IMR-90 (cell line): ENCODE results near the gene SS18L1. TPM values are rescaled to one million over a fixed set of nuclear protein-coding genes. Genes with fewer than 3 reads are reported as not detected.

Source experiments
- ATAC-seq: fragments of 200-7000 bp; cut with Tn5 transposase; 2 replicates; pipeline ENCODE4 v1.9.1; 2020; ENCODE audit warnings: low read depth, mild to moderate bottlenecking, moderate library complexity
- BruUV-seq: library from RNA; stranded (reverse); fragments of 400-500 nt; replicated peaks from 2 replicates; lab custom pipeline; 2021; lab: Mats Ljungman, UMichigan
- CTCF ChIA-PET: fragments of 300-600 bp; formaldehyde crosslinking; extraction: SDS; loops from one replicate; lab custom pipeline; 2021; ENCODE audit warnings: antibody characterized with exemption; lab: Yijun Ruan, JAX
- POLR2A ChIA-PET: fragments of 300-600 bp; sonication (Branson Sonifier 250); formaldehyde crosslinking; loops from one replicate; lab custom pipeline; 2022; ENCODE audit warnings: antibody characterized with exemption; ENCODE audit not compliant: unreplicated experiment; lab: Charles Lee
- DNase-seq: peaks from one replicate; pipeline ENCODE4 v3.0.0; 2013
- H2AFZ ChIP-seq: replicated peaks from 2 replicates; pipeline ENCODE3; 2013; ENCODE audit warnings: low read length, mild to moderate bottlenecking; ENCODE audit not compliant: poor library complexity
- H2AK5ac ChIP-seq: 2 replicates; pipeline ENCODE4 v1.6.1; 2013; ENCODE audit warnings: low read depth, low read length, inconsistent platforms
- H2AK9ac ChIP-seq: replicated peaks from 2 replicates; pipeline ENCODE3; 2013; ENCODE audit warnings: mild to moderate bottlenecking, low read depth, low read length, moderate library complexity; ENCODE audit not compliant: poor library complexity
- H2BK120ac ChIP-seq: 2 replicates; pipeline ENCODE4 v1.6.1; 2013; ENCODE audit warnings: low read depth, low read length, inconsistent platforms
- H2BK15ac ChIP-seq: 3 replicates; pipeline ENCODE4 v1.6.1; 2013; ENCODE audit warnings: low read depth, low read length, inconsistent platforms
- H2BK20ac ChIP-seq: 2 replicates; pipeline ENCODE4 v1.6.1; 2013; ENCODE audit warnings: low read depth, mild to moderate bottlenecking, inconsistent platforms, low read length, moderate library complexity
- H2BK5ac ChIP-seq: 2 replicates; pipeline ENCODE4 v1.6.1; 2013; ENCODE audit warnings: mild to moderate bottlenecking, low read depth, low read length, inconsistent platforms; ENCODE audit not compliant: poor library complexity, severe bottlenecking
- H3K14ac ChIP-seq: replicated peaks from 2 replicates; pipeline ENCODE4 v1.6.1; 2013; ENCODE audit warnings: low read depth, low read length, inconsistent platforms
- H3K18ac ChIP-seq: 2 replicates; pipeline ENCODE4 v1.6.1; 2013; ENCODE audit warnings: low read depth, low read length, control low read depth
- H3K23ac ChIP-seq: 2 replicates; pipeline ENCODE4 v1.6.1; 2013; ENCODE audit warnings: low read depth, low read length, inconsistent platforms
- H3K27ac ChIP-seq: 2 replicates; pipeline ENCODE4 v1.5.1; 2013; ENCODE audit warnings: mild to moderate bottlenecking, control low read depth, low read length; ENCODE audit not compliant: insufficient read depth
- H3K27me3 ChIP-seq: 2 replicates; pipeline ENCODE4 v1.6.1; 2013; ENCODE audit warnings: low read length; ENCODE audit not compliant: control insufficient read depth, insufficient read depth
- H3K36me3 ChIP-seq: 2 replicates; pipeline ENCODE4 v1.6.1; 2013; ENCODE audit warnings: low read length, mixed read lengths; ENCODE audit not compliant: control insufficient read depth, insufficient read depth
- H3K4ac ChIP-seq: 2 replicates; pipeline ENCODE4 v1.6.1; 2013; ENCODE audit warnings: low read depth, low read length, inconsistent platforms
- H3K4me1 ChIP-seq: 2 replicates; pipeline ENCODE4 v1.6.1; 2013; ENCODE audit warnings: low read length, mixed read lengths; ENCODE audit not compliant: control insufficient read depth, insufficient read depth
- H3K4me2 ChIP-seq: 2 replicates; pipeline ENCODE4 v1.6.1; 2013; ENCODE audit warnings: low read depth, mild to moderate bottlenecking, control low read depth, low read length, moderate library complexity
- H3K4me3 ChIP-seq: 2 replicates; pipeline ENCODE4 v1.5.1; 2013; ENCODE audit warnings: low read depth, mild to moderate bottlenecking, control low read depth, low read length, moderate library complexity; ENCODE audit not compliant: insufficient read depth
- H3K56ac ChIP-seq: 2 replicates; pipeline ENCODE4 v1.6.1; 2013; ENCODE audit warnings: low read length, inconsistent platforms; ENCODE audit not compliant: insufficient read depth; ENCODE audit errors: extremely low read depth
- H3K79me1 ChIP-seq, 2 experiments: 2 replicates each; pipeline ENCODE4 v1.6.1; 2013; ENCODE audit warnings: low read length in 2 of 2, inconsistent platforms in 1 of 2, low read depth in 1 of 2
- H3K9ac ChIP-seq: 2 replicates; pipeline ENCODE4 v1.6.1; 2013; ENCODE audit warnings: low read depth, low read length, control low read depth
- H3K9me1 ChIP-seq: 2 replicates; pipeline ENCODE4 v1.6.1; 2013; ENCODE audit warnings: low read length, inconsistent platforms; ENCODE audit not compliant: insufficient read depth
- H3K9me3 ChIP-seq: 2 replicates; pipeline ENCODE4 v1.6.1; 2013; ENCODE audit warnings: low read length; ENCODE audit not compliant: control insufficient read depth, insufficient read depth
- H4K20me1 ChIP-seq: 2 replicates; pipeline ENCODE4 v1.6.1; 2013; ENCODE audit warnings: low read length, inconsistent platforms; ENCODE audit not compliant: insufficient read depth
- H4K5ac ChIP-seq: 2 replicates; pipeline ENCODE4 v1.6.1; 2013; ENCODE audit warnings: mild to moderate bottlenecking, low read depth, low read length, control low read depth
- H4K8ac ChIP-seq, 2 experiments: 2 replicates each; pipeline ENCODE4 v1.6.1; 2013; ENCODE audit warnings: low read depth in 2 of 2, low read length in 2 of 2, control low read depth in 1 of 2, inconsistent platforms in 1 of 2
- H4K91ac ChIP-seq: 2 replicates; pipeline ENCODE4 v1.6.1; 2013; ENCODE audit warnings: low read depth, low read length, inconsistent platforms; ENCODE audit not compliant: insufficient read depth
- BHLHE40 ChIP-seq: fragments of 150-350 bp; IDR thresholded peaks from 2 replicates; pipeline ENCODE4 v1.6.1; 2016; ENCODE audit warnings: mild to moderate bottlenecking, low read depth, low read length
- CEBPB ChIP-seq: IDR thresholded peaks from 2 replicates; pipeline ENCODE4 v1.6.1; 2012; ENCODE audit warnings: low read depth, low read length, improper control_type of control experiment
- CHD1 ChIP-seq: IDR thresholded peaks from 2 replicates; pipeline ENCODE4 v1.6.1; 2012; ENCODE audit warnings: low read depth, low read length, improper control_type of control experiment
- CTCF ChIP-seq: conservative IDR thresholded peaks from 2 replicates; pipeline ENCODE4 v1.5.1; 2012; ENCODE audit warnings: mild to moderate bottlenecking, low read depth, low read length, improper control_type of control experiment
- FOS ChIP-seq: fragments of 150-350 bp; IDR thresholded peaks from 2 replicates; pipeline ENCODE4 v1.6.1; 2016; ENCODE audit warnings: low read depth, low read length
- MAFK ChIP-seq: IDR thresholded peaks from 2 replicates; pipeline ENCODE4 v1.6.1; 2012; ENCODE audit warnings: low read depth, low read length, improper control_type of control experiment
- MXI1 ChIP-seq: IDR thresholded peaks from 2 replicates; pipeline ENCODE4 v1.6.1; 2012; ENCODE audit warnings: low read depth, mild to moderate bottlenecking, low read length, moderate library complexity, borderline replicate concordance
- NFE2L2 ChIP-seq: fragments of 150-350 bp; IDR thresholded peaks from 2 replicates; pipeline ENCODE4 v1.6.1; 2016; ENCODE audit warnings: low read depth, mild to moderate bottlenecking, low read length
- RFX5 ChIP-seq: IDR thresholded peaks from 2 replicates; pipeline ENCODE4 v1.8.0; 2012; ENCODE audit warnings: low read depth, mild to moderate bottlenecking, low read length, moderate library complexity
- WGBS, 2 experiments: methylation state at CpG; one replicate each; pipeline versions ENCODE4 v1.1.5 to v1.1.7; 2013; ENCODE audit warnings: missing lambda C conversion rate in 2 of 2; ENCODE audit not compliant: insufficient read length in 1 of 2; ENCODE audit errors: extremely low coverage in 2 of 2; 5-methylcytosine and 5-hydroxymethylcytosine counted together
- dilution Hi-C: fragments of 300-500 bp; cut with HindIII; formaldehyde crosslinking; loops from one replicate; pipeline ENCODE4 v1.14.3; 2018; ENCODE audit warnings: low sequenced_read_pairs; ENCODE audit not compliant: unreplicated experiment
- in situ Hi-C: fragments of 300-500 bp; cut with MboI; formaldehyde crosslinking; loops from 3 replicates; pipeline ENCODE4 v1.14.3; 2019; ENCODE audit warnings: low sequenced_read_pairs, inconsistent platforms, mixed read lengths
- intact Hi-C: fragments of 100-400 bp; cut with micrococcal nuclease; formaldehyde crosslinking; loops from 2 replicates; pipeline ENCODE4 v1.10.0; 2022
- polyA plus RNA-seq, 3 experiments: library from polyadenylated mRNA; depleted of rRNA; stranded (reverse); fragments of >200 nt; gene quantifications; 2 replicates each; pipeline ENCODE4 v1.2.3, GENCODE V29; 2012; ENCODE audit warnings: low replicate concordance in 1 of 3
- total RNA-seq: library from RNA; depleted of rRNA; stranded (reverse); fragments of >200 nt; gene quantifications from 2 replicates; pipeline ENCODE4 v1.2.3, GENCODE V29; 2012

The SS18L1 gene
- total and polyA plus RNA-seq, 2 of the 4 experiments (the other 2 are of a cell fraction), result 8.1 to 12.2 TPM

GRCh38 chr20:62179162-62179504 lies 35.6 kb downstream of the SS18L1 start:
- no peak for ATAC-seq
- Histone ChIP-seq H2BK5ac (no peak overlapping the region), H4K91ac (no peak overlapping the region), H3K79me1 (peaks cover 10% of the 10 kb centered on the region in 2 experiments), H4K8ac (no peak overlapping the region), H3K4me2 (no peak overlapping the region), H2AFZ (no peak overlapping the region), H2AK5ac (no peak overlapping the region), H3K27ac (no peak overlapping the region), H3K4me1 (peaks cover 5% of the 10 kb centered on the region), H3K14ac (no peak overlapping the region), H4K5ac (no peak overlapping the region), H3K9ac (no peak overlapping the region), H4K20me1 (no peaks in the 10 kb centered on the region), H2AK9ac (no peak overlapping the region), H2BK120ac (no peak overlapping the region), H3K9me3 (no peaks in the 10 kb centered on the region), H3K4ac (no peak overlapping the region), H3K56ac (no peak overlapping the region), H2BK20ac (no peak overlapping the region), H3K9me1 (0 out of 2 replicates have a peak, but pooled peaks cover 2% of the 10 kb centered on the region), H3K27me3 (no peaks in the 10 kb centered on the region), H3K36me3 (peaks cover 25% of the 10 kb centered on the region), H3K4me3 (no peak overlapping the region), H3K23ac (no peak overlapping the region), H2BK15ac (no peak overlapping the region), H3K18ac (no peak overlapping the region)
- no peak for DNase-seq
- CTCF ChIA-PET, result no interaction called here
- dilution Hi-C loops (no loop called here), in situ Hi-C loops (no loop called here), intact Hi-C loops (no loop called here)
- POLR2A ChIA-PET, result no interaction called here
- TF ChIP-seq FOS (no peak), RFX5 (no peak), NFE2L2 (no peak), CHD1 (no peak), MXI1 (no peak), MAFK (no peak), BHLHE40 (no peak), CEBPB (no peak), CTCF (no peak)
- no CpG with 5 or more reads among the region's 14 CpGs for WGBS, 2 experiments
- BruUV-seq, result no TSS peak
